NCI-H1694 (cell line): ENCODE results near the gene SPPL2A.
"Not testable (repeated sequence)": the region's sequence is repeated elsewhere in the genome, so short reads cannot be mapped to it uniquely, and the experiment has no call there.

Experiments
- DNase-seq: peaks from one replicate; lab custom pipeline; 2025; lab: John Stamatoyannopoulos, UW

SPPL2A gene

GRCh38 chr15:50767332-50767861, 1.9 kb upstream of the SPPL2A start:
- DNase-seq = no peak

GRCh38 chr15:50764461-50765194, 878 bp downstream of the SPPL2A start:
- DNase-seq = no peak

GRCh38 chr15:50758712-50759205, 6.7 kb downstream of the SPPL2A start:
- no peak for DNase-seq

DNA sequence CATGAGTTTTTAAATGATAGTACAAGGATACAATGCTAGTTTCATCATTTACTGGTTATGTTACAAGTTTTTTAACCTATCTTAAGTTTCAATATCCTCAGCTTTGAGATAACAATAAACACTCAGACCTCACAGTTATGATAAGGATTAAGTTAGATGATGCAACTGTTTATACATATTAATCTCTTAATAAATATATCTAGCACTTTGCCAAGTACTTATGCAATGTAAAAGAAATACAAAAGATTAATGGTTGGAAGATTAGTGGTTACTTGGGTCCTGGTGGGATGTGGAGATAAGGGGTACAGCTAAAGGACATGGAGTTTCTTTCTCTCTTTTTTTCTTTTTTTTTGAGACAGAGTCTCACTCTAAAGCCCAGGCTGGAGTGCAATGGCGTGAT, 12.0 kb downstream of the SPPL2A start:
- no peak for DNase-seq

DNA sequence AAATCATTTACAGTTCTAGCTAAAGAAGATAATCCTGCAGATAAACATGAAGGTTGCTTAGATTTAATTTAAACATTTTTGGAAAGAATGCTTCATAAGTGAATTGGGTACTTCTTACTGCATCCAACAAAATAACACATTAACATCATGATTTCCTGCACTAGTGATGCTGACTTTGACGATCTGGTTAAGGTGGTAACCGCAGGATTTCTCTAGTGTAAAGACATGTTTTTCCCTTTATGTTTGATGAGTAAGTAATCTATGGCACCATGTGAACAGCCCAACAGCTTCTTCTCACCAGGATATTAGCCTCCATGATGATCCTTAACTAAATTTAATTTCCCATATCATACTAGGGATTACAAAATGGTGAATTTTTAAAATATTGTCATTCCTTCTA, 14.1 kb downstream of the SPPL2A start:
- DNase-seq = no peak

GRCh38 chr15:50750227-50750705, 15.2 kb downstream of the SPPL2A start:
- DNase-seq = no peak

DNA sequence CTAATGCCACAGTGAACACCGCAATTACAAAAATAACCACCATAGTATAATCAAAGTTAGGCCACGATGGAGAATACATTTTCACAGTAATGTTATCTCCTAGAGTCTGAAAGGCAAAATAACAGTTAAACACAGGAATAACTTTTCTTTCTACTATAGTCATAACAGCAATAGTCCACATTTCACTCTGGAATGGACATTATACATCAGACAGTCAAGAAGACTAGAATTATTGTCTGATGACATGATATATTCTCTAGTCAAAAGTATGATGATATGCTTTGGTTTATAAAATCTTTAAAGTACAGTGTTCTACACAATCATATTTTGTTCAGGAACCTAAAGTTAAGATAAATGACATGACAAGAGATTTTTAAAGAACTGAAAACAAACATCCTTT, 18.0 kb downstream of the SPPL2A start:
- no peak for DNase-seq

- no peak for DNase-seq
These were observed 20.9 kb downstream of the SPPL2A start for GRCh38 chr15:50744601-50745000.

GRCh38 chr15:50740955-50741354, 24.6 kb downstream of the SPPL2A start:
- DNase-seq = no peak

GRCh38 chr15:50736823-50737222, 28.7 kb downstream of the SPPL2A start:
- DNase-seq = no peak

- DNase-seq = no peak
These were observed 30.4 kb downstream of the SPPL2A start for GRCh38 chr15:50735156-50735555.

- DNase-seq = no peak
These were observed 39.2 kb downstream of the SPPL2A start for GRCh38 chr15:50726315-50726714.

- DNase-seq = no peak
These were observed 46.8 kb downstream of the SPPL2A start for GRCh38 chr15:50718700-50719125.

DNA sequence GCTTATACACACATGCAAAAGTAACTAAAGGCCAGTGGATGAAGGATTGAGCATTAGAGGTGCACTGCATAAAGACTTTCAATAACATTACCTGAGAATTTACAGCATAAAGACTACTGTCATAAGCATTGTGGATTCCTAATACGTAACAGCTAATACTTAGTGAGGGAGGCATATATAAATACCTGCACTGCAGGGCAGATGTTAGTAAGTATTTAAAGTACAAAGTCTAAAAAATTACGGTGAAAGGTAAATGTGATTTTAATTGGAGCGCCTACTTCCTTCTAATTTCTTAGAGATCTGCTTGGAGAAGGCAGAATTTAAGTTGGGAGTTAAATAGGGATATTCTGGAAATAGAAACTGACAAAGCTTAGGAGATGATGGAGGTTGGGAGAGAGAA, 53.5 kb downstream of the SPPL2A start:
- no peak for DNase-seq

DNA sequence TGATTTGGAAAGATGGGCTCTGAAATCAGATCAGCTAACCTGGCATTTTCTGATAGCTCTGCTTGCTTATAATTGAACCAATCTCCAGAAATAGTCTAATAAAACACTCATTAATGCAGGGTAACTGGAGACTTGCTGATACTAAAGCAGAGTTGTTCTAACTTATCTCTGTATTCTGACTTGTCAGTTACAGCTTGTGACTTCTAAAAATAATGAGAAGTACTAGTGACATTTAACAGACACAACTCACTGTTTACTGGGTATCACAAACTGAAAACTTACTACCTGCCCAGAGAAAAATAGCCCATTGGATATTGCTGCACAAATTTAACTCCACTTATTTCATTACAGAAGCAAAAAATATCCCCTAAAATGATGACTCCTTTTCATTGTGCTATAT, 54.9 kb downstream of the SPPL2A start:
- no peak for DNase-seq

GRCh38 chr15:50707878-50708427, 57.6 kb downstream of the SPPL2A start:
- no peak for DNase-seq

GRCh38 chr15:50702762-50703334, 62.7 kb downstream of the SPPL2A start:
- DNase-seq = no peak

GRCh38 chr15:50698101-50698500, 67.4 kb downstream of the SPPL2A start:
- DNase-seq = no peak

DNA sequence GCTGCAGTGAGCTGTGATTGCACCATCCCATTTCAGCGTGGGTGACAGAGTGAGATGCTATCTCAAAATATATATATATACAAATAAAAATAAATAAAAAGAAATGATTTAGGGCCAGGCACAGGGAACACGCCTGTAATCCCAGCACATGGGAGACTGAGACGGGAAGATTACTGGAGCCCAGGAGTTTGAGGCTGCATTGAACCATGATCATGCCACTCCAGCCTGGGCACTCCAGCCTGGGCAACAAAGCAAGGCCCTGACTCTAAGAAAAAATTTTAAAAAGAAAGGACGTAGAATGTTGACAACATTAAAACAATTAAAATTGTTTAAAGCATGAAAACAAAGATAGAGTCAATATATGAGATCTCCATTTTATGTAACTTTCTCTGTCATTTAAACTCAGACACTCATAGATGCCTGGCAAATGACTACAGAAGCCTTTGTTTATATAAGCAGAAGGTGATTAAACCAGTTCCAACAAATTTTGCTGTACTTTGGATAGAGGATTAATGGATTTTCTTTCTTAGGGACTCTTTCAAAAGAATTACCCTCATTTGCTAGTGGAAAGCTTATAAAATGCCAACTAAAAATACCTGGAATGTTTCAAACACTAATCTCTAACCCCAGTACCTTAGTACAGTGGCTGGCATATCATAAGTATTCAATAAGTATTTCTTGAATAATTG, 68.3 kb downstream of the SPPL2A start:
- no peak for DNase-seq

DNA sequence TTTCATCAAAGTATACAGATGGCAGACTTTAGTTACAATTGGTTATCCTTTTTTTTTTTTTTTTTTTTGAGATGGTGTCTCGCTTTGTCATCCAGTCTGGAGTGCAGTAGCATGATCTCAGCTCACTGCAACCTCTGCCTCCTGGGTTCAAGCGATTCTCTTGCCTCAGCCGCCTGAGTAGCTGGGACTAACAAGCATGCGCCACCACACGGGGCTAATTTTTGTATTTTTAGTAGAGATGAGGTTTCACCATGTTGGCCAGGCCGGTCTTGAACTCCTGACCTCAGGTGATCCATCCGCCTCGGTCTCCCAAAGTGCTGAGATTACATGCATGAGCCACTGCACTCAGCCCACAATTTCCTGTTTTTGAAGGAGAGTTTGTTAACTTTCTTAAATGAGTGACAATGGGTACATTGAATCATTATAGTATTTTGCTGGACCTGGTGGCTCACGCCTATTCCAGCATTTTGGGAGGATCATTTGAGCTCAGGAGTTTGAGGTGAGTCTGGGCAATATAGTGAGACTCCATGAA, 70.8 kb downstream of the SPPL2A start:
- DNase-seq = not testable (repeated sequence)

GRCh38 chr15:50687302-50687902, 78.1 kb downstream of the SPPL2A start:
- DNase-seq = no peak
